Endothelial cell of umbilical vein (primary cell): ENCODE measurements around the gene SUPT3H. TPM values are rescaled to one million over a fixed set of nuclear protein-coding genes. Genes with fewer than 3 reads are reported as not detected.

Experiments used
- BruUV-seq: library from RNA; stranded (reverse); fragments of 400-500 nt; replicated peaks from 2 replicates; lab custom pipeline; 2021; lab: Mats Ljungman, UMichigan
- CTCF ChIA-PET: fragments of 300-600, 350-600 bp; sonication (Branson Sonifier 250); formaldehyde crosslinking; loops from one replicate; lab custom pipeline; 2021; ENCODE audit warnings: antibody characterized with exemption, inconsistent platforms; lab: Charles Lee
- POLR2A ChIA-PET: fragments of 300-600, 350-600 bp; sonication (Branson Sonifier 250); formaldehyde crosslinking; loops from one replicate; lab custom pipeline; 2021; ENCODE audit warnings: antibody characterized with exemption, inconsistent platforms; lab: Charles Lee
- DNase-seq: peaks from one replicate; pipeline ENCODE4 v3.0.0-alpha.2; 2011; ENCODE audit warnings: low read depth, low spot score
- FAIRE-seq: peaks from 2 replicates; lab custom pipeline; 2011; peaks lifted over from hg19 to GRCh38; lab: Jason Lieb, UNC
- H2AFZ ChIP-seq: 2 replicates; pipeline ENCODE4 v1.6.0; 2012; ENCODE audit warnings: low read depth, low read length, control low read depth, inconsistent platforms
- H3K27ac ChIP-seq: 2 replicates; pipeline ENCODE4 v1.5.1; 2011; ENCODE audit warnings: low read depth, mild to moderate bottlenecking, control low read depth, low read length, moderate library complexity; ENCODE audit not compliant: insufficient read depth
- H3K27me3 ChIP-seq, 2 experiments: 2 replicates each; pipeline versions ENCODE4 v1.6.0 to v1.6.1; 2011; ENCODE audit warnings: low read length in 2 of 2, mixed read lengths in 1 of 2; ENCODE audit not compliant: control insufficient read depth in 2 of 2, insufficient read depth in 2 of 2
- H3K36me3 ChIP-seq, 2 experiments: 2 replicates in 1 of 2; 3 replicates in 1 of 2; pipeline ENCODE4 v1.5.1; 2011; ENCODE audit warnings: low read length in 2 of 2, mild to moderate bottlenecking in 1 of 2, moderate library complexity in 1 of 2; ENCODE audit not compliant: control insufficient read depth in 2 of 2, insufficient read depth in 2 of 2; ENCODE audit errors: extremely low read depth in 1 of 2
- H3K4me1 ChIP-seq: 3 replicates; pipeline ENCODE4 v1.5.1; 2011; ENCODE audit warnings: mild to moderate bottlenecking, low read length; ENCODE audit not compliant: control insufficient read depth, insufficient read depth; ENCODE audit errors: extremely low read depth
- H3K4me2 ChIP-seq: 2 replicates; pipeline ENCODE4 v1.6.1; 2011; ENCODE audit warnings: low read length, control low read depth, mixed read lengths; ENCODE audit not compliant: insufficient read depth
- H3K4me3 ChIP-seq, 3 experiments: fragments of 200-600 bp in 1 of 3; sonication (generic), shearing (Covaris generic) in 1 of 3; replicated peaks in 1 of 3; 2 replicates each; pipeline ENCODE4 v1.5.1; 2011 to 2016; ENCODE audit warnings: control low read depth in 3 of 3, low read length in 3 of 3, mild to moderate bottlenecking in 2 of 3, inconsistent platforms in 1 of 3, low read depth in 1 of 3, moderate library complexity in 1 of 3; ENCODE audit not compliant: insufficient read depth in 1 of 3
- H3K79me2 ChIP-seq: 2 replicates; pipeline ENCODE4 v1.6.0; 2012; ENCODE audit warnings: low read length, inconsistent platforms; ENCODE audit not compliant: control insufficient read depth, insufficient read depth
- H3K9ac ChIP-seq: replicated peaks from 2 replicates; pipeline ENCODE3; 2011; ENCODE audit warnings: low read length, control low read depth; ENCODE audit not compliant: insufficient read depth; ENCODE audit errors: extremely low read depth
- H3K9me1 ChIP-seq: replicated peaks from 3 replicates; pipeline ENCODE4 v1.6.0; 2011; ENCODE audit warnings: mild to moderate bottlenecking, low read length; ENCODE audit not compliant: control insufficient read depth, insufficient read depth; ENCODE audit errors: extremely low read depth
- H3K9me3 ChIP-seq: replicated peaks from 2 replicates; pipeline ENCODE4 v1.5.1; 2012; ENCODE audit warnings: low read length, inconsistent platforms; ENCODE audit not compliant: control insufficient read depth, insufficient read depth
- H4K20me1 ChIP-seq: replicated peaks from 2 replicates; pipeline ENCODE3; 2011; ENCODE audit warnings: mild to moderate bottlenecking, low read length; ENCODE audit not compliant: control insufficient read depth, insufficient read depth; ENCODE audit errors: extremely low read depth
- EZH2 ChIP-seq: IDR thresholded peaks from 2 replicates; pipeline ENCODE4 v1.6.1; 2012; ENCODE audit warnings: borderline replicate concordance, low read depth, mild to moderate bottlenecking, moderate library complexity, low read length, inconsistent platforms; ENCODE audit not compliant: severe bottlenecking
- FOS ChIP-seq: IDR thresholded peaks from 2 replicates; pipeline ENCODE4 v1.6.1; 2011; ENCODE audit warnings: mild to moderate bottlenecking, low read length, moderate library complexity, borderline replicate concordance; ENCODE audit not compliant: insufficient read depth
- GATA2 ChIP-seq: IDR thresholded peaks from 2 replicates; pipeline ENCODE4 v1.7.0; 2011; ENCODE audit warnings: low read depth, mild to moderate bottlenecking, moderate library complexity, mixed read lengths, low read length; ENCODE audit not compliant: insufficient read length, insufficient read depth
- JUN ChIP-seq: IDR thresholded peaks from 2 replicates; pipeline ENCODE4 v1.6.1; 2011; ENCODE audit warnings: borderline replicate concordance, low read depth; ENCODE audit not compliant: insufficient read length, insufficient read depth
- MYC ChIP-seq: IDR thresholded peaks from one replicate; pipeline ENCODE4 v1.6.1; 2011; ENCODE audit warnings: mild to moderate bottlenecking, low read depth, low read length
- POLR2A ChIP-seq: IDR thresholded peaks from 2 replicates; pipeline ENCODE4 v1.6.1; 2012; ENCODE audit warnings: low read depth, mild to moderate bottlenecking, control low read depth, low read length
- POLR2AphosphoS5 ChIP-seq: IDR thresholded peaks from 2 replicates; pipeline ENCODE4 v1.6.1; 2012; ENCODE audit warnings: low read depth, mild to moderate bottlenecking, control low read depth, low read length, moderate library complexity; ENCODE audit not compliant: insufficient read depth
- dilution Hi-C: fragments of 300-500 bp; cut with MboI; formaldehyde crosslinking; loops from one replicate; pipeline ENCODE4 v1.15.0; 2019; ENCODE audit warnings: low sequenced_read_pairs; ENCODE audit not compliant: extremely low pct_ligation_motif_present
- intact Hi-C: fragments of 100-400 bp; cut with micrococcal nuclease; formaldehyde crosslinking; loops from one replicate; pipeline ENCODE4 v1.10.0; 2022
- polyA plus RNA-seq, 4 experiments: library from polyadenylated mRNA; depleted of rRNA in 3 of 4; stranded (reverse) in 3 of 4; unstranded in 1 of 4; fragments of >200 nt; gene quantifications; 2 replicates each; pipeline versions ENCODE4 v1.2.1 to v1.2.3, GENCODE V29; 2011 to 2012; ENCODE audit warnings: missing spikeins in 1 of 4
- total RNA-seq: library from RNA; stranded (reverse); gene quantifications from 2 replicates; pipeline ENCODE4 v1.2.3, GENCODE V29; 2021
- TF ChIP-seq, protein P1 (sequence below): IDR thresholded peaks from 2 replicates; pipeline ENCODE4 v1.6.1; 2011; ENCODE audit not compliant: insufficient read depth, insufficient read length
- TF ChIP-seq, protein P2 (sequence below), 2 donors: IDR thresholded peaks; 1 replicate in 1 of 2; 2 replicates in 1 of 2; pipeline ENCODE4 v1.5.1; 2011; ENCODE audit warnings: low read length in 2 of 2, mild to moderate bottlenecking in 2 of 2, moderate library complexity in 2 of 2, control low read depth in 1 of 2, inconsistent platforms in 1 of 2, low read depth in 1 of 2; ENCODE audit not compliant: insufficient read depth in 1 of 2; ENCODE audit errors: extremely low read depth in 1 of 2

Gene SUPT3H
- total and polyA plus RNA-seq, 2 donors (not counting 3 experiments of a cell fraction or from before 2014, with no cell fraction given), result 8.3 to 9.8 TPM

DNA sequence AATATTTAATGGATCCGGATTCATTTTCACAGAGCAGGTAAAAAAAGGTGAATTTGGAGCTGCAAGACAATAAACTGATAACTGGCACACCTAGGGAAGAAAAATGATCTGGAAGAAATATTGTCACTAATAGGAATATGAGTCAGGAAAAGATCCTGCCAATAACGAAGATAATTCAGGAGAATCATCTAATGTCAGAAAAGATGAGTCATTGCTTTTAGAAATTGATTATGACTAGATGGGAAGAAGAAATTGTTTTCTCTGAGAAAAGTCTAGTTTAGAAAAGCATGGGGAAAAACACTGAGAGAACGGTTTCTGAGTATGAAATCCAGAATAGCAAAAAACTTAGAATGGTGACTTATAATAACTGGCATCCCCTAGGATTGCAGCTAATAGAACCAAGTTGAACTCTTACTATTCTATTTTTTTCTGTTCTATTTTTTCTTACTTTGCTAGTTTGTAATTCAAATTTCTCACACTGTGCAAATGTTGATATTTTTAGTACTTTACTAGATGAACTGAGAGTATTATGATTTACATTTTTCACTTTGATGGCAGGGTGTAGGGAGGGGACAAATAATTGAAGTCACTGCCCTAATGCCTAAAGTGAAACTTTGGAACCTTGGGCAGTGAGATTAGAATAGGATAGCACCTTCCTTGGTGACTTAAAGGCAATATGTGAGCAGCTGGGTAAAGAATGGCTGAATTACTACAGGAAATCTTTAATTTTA, 38.2 kb upstream of the SUPT3H start:
- Histone ChIP-seq H3K27ac (no peak overlapping the region), H3K4me1 (no peaks in the 10 kb centered on the region), H3K9me3 (no peaks in the 10 kb centered on the region), H3K9ac (no peak overlapping the region), H3K4me2 (no peak overlapping the region), H2AFZ (no peak overlapping the region), H3K27me3 (peaks cover 49 to 70% of the 10 kb centered on the region in 2 experiments), H3K9me1 (no peaks in the 10 kb centered on the region), H3K36me3 (no peaks in the 10 kb centered on the region), H3K79me2 (no peaks in the 10 kb centered on the region), H4K20me1 (no peaks in the 10 kb centered on the region), H3K4me3 (no peak overlapping the region)
- ChIA-PET POLR2A (no interaction called here), CTCF (interaction anchor here (1.8 kb wide), 1 partner anchor 299 kb away, joined by 7 read pairs; no protein-coding TSS in a partner anchor)
- TF ChIP-seq, protein P1, sequence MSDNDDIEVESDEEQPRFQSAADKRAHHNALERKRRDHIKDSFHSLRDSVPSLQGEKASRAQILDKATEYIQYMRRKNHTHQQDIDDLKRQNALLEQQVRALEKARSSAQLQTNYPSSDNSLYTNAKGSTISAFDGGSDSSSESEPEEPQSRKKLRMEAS, result no peak
- TF ChIP-seq, protein P2, sequence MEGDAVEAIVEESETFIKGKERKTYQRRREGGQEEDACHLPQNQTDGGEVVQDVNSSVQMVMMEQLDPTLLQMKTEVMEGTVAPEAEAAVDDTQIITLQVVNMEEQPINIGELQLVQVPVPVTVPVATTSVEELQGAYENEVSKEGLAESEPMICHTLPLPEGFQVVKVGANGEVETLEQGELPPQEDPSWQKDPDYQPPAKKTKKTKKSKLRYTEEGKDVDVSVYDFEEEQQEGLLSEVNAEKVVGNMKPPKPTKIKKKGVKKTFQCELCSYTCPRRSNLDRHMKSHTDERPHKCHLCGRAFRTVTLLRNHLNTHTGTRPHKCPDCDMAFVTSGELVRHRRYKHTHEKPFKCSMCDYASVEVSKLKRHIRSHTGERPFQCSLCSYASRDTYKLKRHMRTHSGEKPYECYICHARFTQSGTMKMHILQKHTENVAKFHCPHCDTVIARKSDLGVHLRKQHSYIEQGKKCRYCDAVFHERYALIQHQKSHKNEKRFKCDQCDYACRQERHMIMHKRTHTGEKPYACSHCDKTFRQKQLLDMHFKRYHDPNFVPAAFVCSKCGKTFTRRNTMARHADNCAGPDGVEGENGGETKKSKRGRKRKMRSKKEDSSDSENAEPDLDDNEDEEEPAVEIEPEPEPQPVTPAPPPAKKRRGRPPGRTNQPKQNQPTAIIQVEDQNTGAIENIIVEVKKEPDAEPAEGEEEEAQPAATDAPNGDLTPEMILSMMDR (IDR thresholded peaks at IDR 0.05; ENCODE audit: extremely low read depth in 1 of 2, insufficient read depth in 1 of 2, low read depth in 1 of 2, low read length in 2 of 2), result no peak
- TF ChIP-seq JUN (no peak), POLR2A (no peak), FOS (no peak), GATA2 (no peak), EZH2 (no peak), POLR2AphosphoS5 (no peak), MYC (no peak)
- no TSS peak for BruUV-seq
- intact Hi-C loops (loop anchor here (5.0 kb wide), 1 partner anchor 939 kb away; no protein-coding TSS in a partner anchor), dilution Hi-C loops (no loop called here)
- DNase-seq (no peak), FAIRE-seq (no peak)
